Fibroblast of skin of back (primary cell): ENCODE results near the gene CLEC4F. TPM values are rescaled to one million over a fixed set of nuclear protein-coding genes. Genes with fewer than 3 reads are reported as not detected.
A peak's percentile ranks its signal among the peaks of the same experiment; 100 is the strongest.

Experiments
- DNase-seq: peaks from one replicate; pipeline ENCODE4 v3.0.0-alpha.2; 2013
- polyA plus RNA-seq, 2 experiments: library from polyadenylated mRNA; unstranded; fragments of 120-200 nt; gene quantifications; one replicate each; pipeline ENCODE4 v1.2.1, GENCODE V29; 2013; ENCODE audit not compliant: insufficient read length in 2 of 2

CLEC4F gene, protein sequence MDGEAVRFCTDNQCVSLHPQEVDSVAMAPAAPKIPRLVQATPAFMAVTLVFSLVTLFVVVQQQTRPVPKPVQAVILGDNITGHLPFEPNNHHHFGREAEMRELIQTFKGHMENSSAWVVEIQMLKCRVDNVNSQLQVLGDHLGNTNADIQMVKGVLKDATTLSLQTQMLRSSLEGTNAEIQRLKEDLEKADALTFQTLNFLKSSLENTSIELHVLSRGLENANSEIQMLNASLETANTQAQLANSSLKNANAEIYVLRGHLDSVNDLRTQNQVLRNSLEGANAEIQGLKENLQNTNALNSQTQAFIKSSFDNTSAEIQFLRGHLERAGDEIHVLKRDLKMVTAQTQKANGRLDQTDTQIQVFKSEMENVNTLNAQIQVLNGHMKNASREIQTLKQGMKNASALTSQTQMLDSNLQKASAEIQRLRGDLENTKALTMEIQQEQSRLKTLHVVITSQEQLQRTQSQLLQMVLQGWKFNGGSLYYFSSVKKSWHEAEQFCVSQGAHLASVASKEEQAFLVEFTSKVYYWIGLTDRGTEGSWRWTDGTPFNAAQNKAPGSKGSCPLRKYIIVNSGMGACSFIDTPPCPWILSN
- not detected for polyA plus RNA-seq (2013, experiment 1 of 2; ENCODE audit: insufficient read length)
- not detected for polyA plus RNA-seq (2013, experiment 2 of 2; ENCODE audit: insufficient read length)

DNA sequence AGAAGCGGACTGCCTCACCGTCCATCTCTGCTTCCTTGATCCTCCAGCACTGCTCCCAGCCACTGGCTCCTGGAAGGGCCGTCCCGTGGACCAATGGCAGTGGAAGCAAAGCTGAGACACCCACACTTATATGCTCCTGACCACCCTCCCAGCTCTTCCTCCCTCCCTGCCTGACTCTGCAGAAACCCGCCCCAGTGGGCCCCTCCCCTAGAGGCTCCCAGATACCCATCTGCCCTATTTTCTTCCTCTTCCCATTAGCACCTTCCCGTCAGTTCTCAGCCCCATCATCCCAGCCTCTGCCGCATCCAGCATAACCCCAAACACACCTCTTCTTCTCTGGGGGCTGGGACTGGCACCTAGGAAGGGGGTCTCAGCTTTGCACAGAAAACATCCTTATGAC is at the start of gene CLEC4F:
TSS of gene CLEC4F (minus strand) at position 101 of the 400 bp plus-strand sequence. CDS start at position 25, 76 bp downstream.
- no peak for DNase-seq

DNA sequence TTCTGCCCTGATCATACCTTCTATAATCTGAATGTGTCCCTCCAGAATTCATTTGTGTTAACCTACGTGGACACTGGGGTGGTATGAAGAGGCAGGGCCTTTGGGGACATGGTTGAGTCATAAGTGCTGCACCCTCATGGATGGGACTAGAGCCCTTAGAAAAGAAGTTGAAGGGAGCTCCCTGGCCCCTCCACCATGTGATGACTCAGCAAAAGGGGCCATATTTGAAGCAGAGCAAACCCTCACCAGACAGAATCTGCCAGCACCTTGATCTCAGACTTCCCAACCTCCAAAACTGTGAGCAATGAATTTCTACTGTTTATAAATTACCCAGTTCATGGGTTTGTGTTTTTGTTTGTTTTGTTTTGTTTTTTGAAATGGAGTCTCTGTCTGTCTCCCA is 48.6 kb upstream of the CLEC4F start:
- no peak for DNase-seq

DNA sequence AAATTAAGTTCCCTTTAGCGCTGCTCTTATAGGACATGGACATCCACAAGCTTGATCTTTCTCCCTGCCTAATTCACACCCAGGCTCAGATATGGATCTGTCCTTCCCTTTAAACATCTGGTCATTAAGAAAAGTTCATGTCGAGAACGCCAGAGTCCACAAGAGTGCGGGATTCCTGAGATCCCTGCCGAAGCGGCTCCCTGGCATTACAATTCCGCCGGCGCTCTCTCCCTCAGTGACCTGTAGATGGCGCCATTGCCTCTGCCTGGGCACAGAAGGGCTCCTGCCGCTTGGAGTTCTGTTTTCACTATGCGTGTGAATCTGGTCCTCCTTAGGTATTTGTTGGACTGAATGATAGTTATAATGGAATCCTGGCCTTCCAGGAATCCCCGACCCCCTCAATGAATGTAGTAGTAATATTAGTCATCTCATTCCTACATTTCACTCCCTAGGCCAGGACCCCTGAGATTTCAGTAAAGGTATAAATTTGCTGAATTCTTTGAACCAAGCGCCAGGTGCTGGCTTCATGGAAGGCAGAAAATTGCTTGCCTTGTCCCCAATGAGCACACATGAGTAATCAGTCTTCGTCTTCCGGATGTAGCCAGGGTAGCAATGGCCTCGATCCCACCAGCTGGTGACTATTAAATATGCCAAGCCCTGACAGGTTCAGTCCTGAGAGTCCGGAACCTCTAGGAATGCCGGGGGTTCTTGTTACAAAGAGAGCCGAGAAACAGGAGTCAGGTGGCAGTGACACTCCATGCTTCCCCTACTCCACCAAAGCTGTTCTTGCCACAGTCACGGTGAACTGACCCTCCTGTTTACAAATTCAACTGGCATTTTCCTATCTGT is 41.6 kb upstream of the CLEC4F start:
- peak; percentile 70 for DNase-seq

DNA sequence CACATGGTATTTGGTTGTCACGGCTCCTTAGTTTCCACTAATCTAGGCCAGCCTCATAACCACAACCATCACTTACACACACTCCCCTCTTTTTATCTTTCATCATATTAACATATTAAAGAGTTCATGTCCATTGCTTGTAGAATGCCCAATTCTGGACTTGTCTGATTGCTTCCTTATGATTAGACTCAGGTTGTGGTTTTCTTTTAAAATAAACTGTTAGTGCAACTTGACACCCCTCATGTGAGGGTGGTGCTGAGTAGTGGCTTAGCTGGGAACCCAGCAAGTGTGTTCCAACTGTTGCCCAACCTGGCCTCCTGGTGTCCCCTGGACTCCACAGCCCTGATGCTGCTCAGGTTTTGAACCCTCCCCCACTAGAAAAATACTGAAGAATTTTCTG is 35.3 kb upstream of the CLEC4F start:
- no peak for DNase-seq

DNA sequence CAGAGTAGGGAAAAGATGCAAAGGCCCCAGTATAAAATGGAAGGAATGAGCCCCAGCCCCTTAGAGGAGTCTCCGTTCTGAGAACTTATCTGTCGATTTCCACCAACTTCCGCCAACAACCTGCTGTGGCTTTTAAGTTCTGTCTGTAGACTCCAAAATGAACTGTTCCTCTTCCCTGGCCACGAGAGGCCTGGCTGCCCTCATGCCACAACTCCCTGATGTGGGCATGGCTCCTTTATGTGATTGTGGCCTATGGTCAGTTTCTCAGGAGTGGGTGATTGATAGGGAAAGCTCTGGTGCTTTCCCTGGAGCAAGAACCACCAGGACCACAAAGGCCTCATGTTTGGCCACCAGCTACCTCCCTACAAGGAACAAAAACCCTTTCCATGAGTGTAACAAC is 34.0 kb upstream of the CLEC4F start:
- DNase-seq, result no peak

DNA sequence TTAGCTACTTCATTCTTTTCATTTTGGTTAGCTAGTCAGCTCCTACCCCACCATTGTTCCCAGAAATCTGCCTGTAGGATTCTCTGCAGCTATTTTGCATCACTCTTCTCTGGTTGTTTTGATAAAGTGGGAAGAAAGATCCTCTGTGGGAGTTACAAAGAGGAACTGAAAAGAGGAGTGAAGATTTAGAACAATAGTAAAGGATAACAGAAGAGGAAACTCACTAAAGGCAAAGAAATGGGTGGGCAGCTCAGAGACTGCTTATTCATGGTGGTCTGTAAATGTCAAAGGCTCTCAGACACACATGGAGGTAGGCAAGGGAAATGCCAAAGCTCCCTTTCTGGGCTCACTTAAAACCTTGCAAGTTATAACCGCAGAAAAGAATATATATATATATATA is 32.4 kb upstream of the CLEC4F start:
- no peak for DNase-seq

DNA sequence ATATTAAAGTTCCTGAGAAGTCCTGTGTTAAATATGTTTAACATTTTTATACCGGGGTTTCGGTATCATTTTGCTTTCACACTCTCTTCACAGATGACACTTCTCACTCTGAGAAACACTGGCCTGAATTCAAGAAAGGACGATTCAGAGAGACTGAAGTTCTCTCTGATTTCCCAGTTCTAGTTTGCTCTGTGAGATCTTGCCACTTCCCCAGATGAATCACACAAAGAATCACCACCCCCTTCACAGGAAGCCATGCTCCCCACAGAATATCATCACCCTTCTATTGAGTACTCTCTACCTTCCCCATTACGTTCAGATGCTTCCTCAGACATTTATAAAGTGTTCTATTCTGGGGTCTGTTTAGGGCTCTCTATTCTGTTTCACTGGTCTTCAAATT is 31.3 kb upstream of the CLEC4F start:
- DNase-seq, result no peak

DNA sequence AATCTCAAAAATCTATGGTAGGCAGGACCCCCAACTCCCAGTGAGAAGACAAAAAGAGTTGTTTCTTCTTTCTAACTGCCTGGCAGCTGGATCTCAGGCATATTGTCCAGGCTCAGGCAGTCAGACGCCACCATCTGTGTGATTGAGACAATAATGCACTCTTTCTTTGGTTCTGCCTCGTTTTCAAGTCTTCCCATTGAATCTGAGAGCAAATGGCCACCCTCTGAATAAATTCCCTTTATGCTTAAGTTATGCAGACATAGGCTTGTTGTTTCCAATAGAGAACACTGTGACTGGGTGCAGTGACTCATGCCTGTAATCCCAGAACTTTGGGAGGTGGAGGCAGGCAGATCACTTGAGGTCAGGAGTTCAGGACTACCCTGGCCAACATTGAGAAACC is 30.5 kb upstream of the CLEC4F start:
- no peak for DNase-seq

DNA sequence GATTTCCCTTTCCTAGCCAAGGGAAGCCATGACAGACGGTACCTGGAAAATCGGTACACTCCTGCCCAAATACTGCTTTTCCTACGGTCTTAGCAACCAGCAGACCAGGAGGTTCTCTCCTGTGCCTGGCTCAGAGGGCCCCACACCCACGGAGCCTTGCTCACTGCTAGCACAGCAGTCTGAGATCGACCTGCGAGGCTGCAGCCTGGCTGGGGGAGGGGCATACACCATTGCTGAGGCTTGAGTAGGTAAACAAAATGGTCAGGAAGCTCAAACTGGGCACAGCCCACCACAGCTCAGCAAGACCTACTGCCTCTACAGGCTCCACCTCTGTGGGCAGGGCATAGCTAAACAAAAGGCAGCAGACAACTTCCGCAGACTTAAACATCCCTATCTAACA is 22.0 kb upstream of the CLEC4F start:
- DNase-seq, result no peak

DNA sequence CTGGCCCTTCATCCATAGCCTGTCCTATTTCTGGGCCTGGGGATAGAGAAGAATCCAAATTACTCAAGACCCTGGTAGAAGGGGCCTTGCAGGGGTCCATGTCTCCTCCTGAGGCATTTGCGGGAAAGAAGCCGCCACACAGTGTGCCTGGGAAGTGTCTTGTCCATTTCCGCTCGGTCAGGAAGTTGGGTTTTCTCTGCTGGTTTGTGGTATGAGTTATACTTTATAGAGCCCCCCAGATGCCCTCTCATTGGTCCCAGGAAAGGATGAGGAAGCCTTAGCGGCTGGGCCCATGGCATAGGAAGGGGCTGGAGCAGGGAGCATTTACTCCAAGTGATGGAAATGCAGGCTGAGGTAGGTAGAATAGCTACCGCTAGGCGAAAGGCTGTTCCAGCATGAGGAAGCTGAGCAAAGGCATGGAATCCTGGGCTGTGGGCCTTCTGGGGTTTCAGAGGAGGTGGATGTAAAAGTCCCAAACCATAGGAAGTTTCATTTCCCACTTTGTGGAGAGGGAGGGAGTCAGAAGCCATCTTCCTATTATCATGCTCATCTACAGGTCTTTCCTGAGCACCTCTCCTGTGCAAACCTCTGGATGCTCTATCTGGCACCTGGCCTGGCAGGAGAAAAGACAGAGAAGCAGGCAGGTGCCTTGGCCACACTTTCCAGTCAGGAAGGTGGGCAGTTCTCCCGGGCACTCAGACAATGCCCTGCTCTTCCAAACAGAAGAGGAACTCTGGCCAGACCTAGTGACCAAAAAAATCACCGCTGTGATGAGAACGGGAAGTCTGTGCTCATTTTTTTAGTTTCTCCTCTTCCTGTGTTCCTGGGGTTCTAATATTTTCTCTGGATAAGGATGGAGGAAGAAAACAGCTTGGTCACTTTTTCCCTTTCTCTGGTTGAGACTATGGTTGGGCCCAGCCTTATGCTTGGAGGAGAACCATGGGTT is 17.9 kb upstream of the CLEC4F start:
- no peak for DNase-seq

DNA sequence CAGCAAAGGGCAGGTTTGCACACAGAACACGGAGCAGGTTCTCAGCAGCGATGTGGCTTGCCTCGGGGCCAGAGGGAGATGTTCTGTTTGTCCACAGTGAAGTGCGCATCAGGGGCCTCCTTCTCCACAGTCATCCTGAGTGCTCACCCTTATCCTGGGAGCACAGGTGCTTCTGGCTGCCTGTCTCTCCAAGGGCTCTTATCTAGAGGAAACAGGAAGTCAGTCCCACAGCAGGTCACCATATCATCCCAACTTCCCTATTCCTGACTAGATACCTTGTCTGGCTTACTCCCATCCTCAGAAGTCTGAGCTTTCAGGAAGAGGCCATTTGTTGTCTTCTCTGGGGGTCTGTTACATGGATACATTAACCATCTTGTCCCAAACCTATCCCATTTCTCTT is 15.2 kb upstream of the CLEC4F start, which contains the start of gene CD207:
TSS of gene CD207 (minus strand) at position 174 of the 400 bp plus-strand sequence. CDS start at position 134, 40 bp downstream.
- DNase-seq, result no peak

DNA sequence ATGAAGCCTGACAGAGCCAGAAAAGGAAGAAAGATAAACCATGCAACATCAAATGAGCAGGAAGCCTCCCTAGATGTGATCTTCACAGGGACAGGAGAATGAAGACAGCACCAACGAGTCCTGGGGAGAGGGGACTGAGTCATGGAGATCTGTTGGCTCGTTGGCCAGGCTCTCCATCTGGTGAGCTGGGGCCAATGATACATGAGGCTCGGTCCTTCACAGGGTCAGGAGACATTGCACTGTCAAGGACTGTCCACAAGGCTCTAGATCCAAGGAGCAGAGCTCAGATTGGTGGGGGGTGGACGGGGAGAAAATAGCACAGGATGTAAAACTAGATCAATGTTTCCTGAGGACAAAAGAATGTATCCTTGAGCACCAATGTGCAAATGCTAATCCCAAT is 14.5 kb upstream of the CLEC4F start:
- DNase-seq, result no peak

DNA sequence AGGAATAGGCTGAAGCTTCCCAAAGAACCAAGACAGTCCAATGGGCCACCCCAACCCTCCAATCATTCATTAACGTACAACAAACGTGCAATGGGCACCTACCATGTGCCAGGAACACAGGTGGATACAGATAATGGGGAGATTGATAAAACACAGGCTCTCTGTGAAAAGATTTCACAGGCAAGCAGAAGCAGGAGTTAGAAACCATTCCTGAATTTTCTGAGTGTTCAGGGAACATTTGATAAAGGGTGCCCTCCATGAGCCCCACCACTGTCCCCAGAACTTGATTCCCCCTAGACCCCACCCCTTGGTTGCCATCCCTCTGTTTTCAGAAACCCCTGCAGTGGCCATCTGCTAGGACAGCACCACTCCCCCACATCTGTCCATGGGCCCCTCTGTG is 13.7 kb upstream of the CLEC4F start:
- no peak for DNase-seq

DNA sequence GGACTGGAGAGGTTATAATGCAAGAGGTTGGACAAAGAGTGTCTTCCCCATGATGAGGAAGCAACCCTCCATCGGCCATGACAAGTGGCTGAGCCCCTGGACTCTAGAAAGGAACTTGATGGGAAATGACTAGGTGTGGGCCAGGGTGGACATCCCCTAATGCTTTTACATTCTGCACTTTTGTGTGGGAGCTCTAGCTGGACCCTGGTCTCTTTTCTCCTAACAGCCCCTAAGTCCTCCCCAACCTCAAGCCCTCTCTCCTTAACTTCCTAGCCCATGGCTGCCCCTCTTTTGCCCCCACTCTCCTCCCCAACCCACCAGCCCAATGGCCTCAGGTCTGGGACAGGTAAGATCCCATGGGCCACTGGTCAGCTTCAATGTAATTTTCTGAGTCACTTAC is 12.8 kb upstream of the CLEC4F start:
- DNase-seq, result no peak

DNA sequence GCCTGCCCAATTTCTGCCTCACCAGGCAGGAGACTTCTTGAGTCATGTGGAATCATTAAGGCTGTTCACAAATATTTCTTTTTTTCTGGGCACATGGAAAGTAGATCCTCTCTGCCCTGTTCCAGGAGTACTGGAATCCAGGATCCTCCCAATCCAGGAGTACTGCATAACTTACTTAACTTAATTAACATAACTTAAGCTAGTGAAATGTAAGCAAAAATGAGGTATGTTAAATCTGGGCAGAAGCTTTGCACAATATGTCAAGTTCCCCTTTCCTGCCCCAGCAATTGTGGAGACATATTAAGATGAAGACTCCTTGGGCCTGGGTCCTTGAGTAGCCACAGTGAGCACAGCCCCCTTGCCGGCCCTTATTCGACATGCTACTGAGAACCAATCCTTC is 12.0 kb upstream of the CLEC4F start:
- no peak for DNase-seq

DNA sequence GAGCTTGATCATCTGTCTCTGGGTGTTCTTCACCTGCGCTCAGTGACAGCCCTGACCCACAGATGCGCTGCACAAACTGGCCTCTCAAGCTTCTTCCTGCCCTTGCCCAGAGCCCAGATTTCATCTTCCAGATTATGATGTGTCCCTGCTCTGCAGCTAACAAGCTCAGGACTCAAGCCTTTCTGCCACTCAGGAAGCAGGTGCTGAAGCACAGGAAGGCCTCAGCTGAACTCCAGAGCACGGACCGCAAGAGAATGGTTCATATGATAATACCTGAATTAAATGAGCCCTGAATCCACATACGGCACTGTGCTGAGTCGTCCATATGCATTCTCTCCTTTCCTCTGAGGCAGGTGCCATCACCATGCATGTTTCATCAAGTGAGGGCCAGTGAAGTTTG is 11.5 kb upstream of the CLEC4F start:
- DNase-seq, result no peak

DNA sequence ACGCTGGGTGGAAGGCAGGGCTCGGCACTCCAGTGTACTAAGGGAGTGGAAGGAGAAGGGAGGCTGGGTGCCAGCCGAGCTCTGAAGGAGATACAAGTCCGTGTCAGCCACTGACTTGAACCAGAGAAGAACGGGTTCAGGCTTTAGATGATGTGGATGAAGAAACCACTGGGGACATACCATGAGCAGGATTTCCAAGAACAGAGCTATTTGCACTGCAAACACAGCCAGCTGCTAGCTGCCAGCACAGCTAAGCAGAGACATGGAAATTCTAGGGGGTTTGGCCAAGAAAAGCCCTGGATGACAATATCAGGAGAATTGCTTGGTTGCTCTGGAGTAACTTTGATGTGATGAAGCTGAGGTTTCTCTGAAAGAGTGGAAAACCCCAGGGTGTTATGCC is 10.0 kb upstream of the CLEC4F start:
- DNase-seq, result no peak

DNA sequence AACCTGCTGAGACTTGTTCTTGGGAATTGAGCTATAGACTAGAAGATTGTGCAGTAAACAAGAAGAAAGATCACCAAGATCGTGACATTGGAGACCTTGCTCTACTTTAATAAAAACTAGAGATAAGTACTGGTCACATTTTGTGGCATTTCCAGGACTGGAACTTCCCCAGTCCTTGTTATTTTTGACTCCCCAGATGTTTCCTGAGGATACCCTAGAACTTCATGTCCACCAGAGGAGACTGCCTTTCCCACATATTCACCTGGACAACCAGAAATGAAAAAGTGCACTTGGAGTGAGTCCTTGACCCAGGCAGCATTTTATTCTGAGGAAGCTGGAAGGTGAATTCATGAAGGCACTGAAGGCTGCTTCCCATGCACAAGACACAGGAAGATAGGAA is 9.5 kb upstream of the CLEC4F start:
- DNase-seq, result no peak

DNA sequence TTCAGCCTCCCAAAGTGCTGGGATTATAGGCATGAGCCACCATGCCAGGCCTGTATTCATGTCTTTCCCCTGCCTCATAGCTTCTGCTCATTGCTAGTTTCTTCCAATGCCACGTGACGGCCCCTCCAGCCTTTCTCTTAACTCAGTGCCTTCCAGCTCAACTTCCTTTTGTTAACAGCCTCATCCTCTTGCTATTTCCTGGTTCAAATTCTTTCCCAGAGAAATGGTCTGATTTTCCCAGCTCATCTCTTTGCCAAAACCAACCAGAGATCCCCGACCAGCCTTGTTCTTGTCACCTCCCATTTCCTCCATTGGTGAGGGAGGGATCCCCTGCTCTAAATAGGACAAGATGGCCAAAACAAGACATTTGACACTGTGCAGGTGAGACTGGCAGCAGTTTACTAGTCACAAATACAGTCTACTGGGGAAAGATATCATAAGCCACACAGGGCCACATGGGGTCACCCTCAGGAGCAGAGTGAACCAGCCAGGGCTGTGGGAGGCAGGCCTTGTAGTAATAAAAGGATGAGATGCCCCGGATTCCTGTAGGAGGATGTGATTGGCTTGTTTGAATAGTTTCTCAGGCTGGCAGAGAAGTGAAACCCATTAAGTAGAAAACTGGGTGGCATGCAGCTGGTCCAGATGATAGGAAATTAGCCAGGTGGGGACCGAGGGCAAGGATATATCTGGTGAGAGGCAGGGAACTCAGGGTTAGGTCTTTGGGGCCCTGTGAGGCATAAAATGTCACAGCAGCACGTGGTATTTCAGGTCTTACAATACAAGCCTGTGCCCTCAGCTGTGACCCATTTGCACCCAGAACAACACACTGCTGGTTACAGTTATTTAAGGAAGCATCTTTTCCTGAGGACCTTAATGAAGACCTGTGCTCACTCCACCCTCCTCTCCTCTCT is 8.8 kb upstream of the CLEC4F start:
- DNase-seq, result peak; percentile 61

DNA sequence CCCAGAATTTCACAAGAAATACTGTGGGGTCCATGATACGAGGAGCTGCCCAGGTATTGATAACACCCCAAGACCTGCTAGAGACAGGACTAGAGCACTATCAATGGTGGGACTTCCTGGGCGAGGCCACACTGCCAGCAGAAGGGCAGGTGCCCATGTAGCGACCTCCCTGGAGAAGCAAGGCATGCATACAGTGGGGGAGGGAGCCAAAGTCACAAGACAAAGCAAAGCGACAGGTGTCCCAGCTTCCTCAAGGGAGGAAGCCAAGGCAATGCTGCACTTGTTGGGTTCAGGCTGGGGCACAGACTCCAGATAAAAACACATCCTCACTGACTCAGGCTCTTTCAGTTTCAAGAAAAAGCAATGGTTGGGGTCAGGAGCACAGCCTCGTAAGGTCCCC is 7.7 kb upstream of the CLEC4F start:
- no peak for DNase-seq

DNA sequence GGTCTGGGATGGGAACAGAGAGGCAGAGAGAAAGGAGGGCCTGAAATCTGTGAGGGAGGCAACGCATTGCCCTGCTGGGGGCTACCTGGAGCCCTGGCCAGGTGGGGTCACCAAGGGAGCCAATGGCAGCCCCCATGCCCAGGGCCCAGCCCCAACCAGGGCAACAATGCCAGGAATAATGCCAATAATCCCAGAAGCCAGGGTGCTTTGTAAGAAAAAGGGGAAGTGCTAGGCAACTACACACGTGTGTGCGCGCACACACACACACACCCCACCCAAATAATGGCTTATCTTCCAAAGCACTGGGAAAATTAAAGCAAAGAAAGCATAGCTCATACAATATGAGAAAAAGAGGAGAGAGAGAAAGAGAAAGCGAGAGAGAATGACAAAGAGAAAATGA is 7.0 kb upstream of the CLEC4F start:
- DNase-seq, result no peak
